ENCODE data around the gene HOXA4. TPM values are rescaled to one million over a fixed set of nuclear protein-coding genes. Genes with fewer than 3 reads are reported as not detected.

HOXA4 gene
- total RNA-seq, 4 donors from 2014 or later, result 0.14 to 7.7 (median 0.26) TPM; not detected in 1

GRCh38 chr7:27148756-27149641 is 18.4 kb upstream of the HOXA4 start:
- Histone ChIP-seq H3K27me3 (no peaks in the 10 kb centered on the region), H3K4me1 (no peaks in the 10 kb centered on the region), H3K9me3 (no peaks in the 10 kb centered on the region), H3K36me3 (no peaks in the 10 kb centered on the region), H3K4me3 (peak overlapping the region; percentile 43 to 59), H3K27ac (peak overlapping the region; percentile 96)
- intact Hi-C loops (cut with DNase I; ENCODE audit: low total_unique reads), result loop anchor here (10.0 kb wide), 1 partner anchor 54 kb away; the partner anchor contains the start of gene HOXA1
- DNase-seq, result peak in 1 of 2 donors; percentile 38
- no peak for TF ChIP-seq POLR2A (IDR thresholded peaks at IDR 0.05)
- no peak for TF ChIP-seq CTCF (IDR thresholded peaks at IDR 0.05)

GRCh38 chr7:27148031-27148755 is 17.6 kb upstream of the HOXA4 start:
- TF ChIP-seq CTCF (IDR thresholded peaks at IDR 0.05) (no peak), POLR2A (IDR thresholded peaks at IDR 0.05) (no peak)
- Histone ChIP-seq H3K9me3 (no peaks in the 10 kb centered on the region), H3K27ac (peak overlapping the region; percentile 96), H3K36me3 (no peaks in the 10 kb centered on the region), H3K27me3 (no peaks in the 10 kb centered on the region), H3K4me1 (no peaks in the 10 kb centered on the region), H3K4me3 (peak overlapping the region; percentile 43 to 59)
- intact Hi-C loops (cut with DNase I; ENCODE audit: low total_unique reads), result loop anchor here (10.0 kb wide), 1 partner anchor 53 kb away; the partner anchor contains the start of gene HOXA1
- DNase-seq, result peak; percentile 31 to 37

GRCh38 chr7:27147199-27148030 is 16.9 kb upstream of the HOXA4 start, which contains the start of gene HOXA6:
Gene HOXA6, minus strand, starts transcription at chr7:27147774. Its CDS starts 25 bp downstream, at chr7:27147749.
- Histone ChIP-seq H3K9me3 (no peaks in the 10 kb centered on the region), H3K27ac (peak within 1 kb of the TSS; percentile 96), H3K4me3 (peak within 1 kb of the TSS; percentile 43 to 59), H3K36me3 (no peaks in the 10 kb centered on the region), H3K4me1 (no peaks in the 10 kb centered on the region), H3K27me3 (no peaks in the 10 kb centered on the region)
- DNase-seq, result peak; percentile 57
- intact Hi-C loops (cut with DNase I; ENCODE audit: low total_unique reads), result loop anchor here (10.0 kb wide), 1 partner anchor 53 kb away; the partner anchor contains the start of gene HOXA1
- TF ChIP-seq POLR2A (IDR thresholded peaks at IDR 0.05) (no peak), CTCF (IDR thresholded peaks at IDR 0.05) (no peak)

- Histone ChIP-seq H3K36me3 (no peaks in the 10 kb centered on the region), H3K27ac (peak overlapping the region; percentile 96), H3K4me1 (no peaks in the 10 kb centered on the region), H3K27me3 (no peaks in the 10 kb centered on the region), H3K4me3 (peak overlapping the region in 1 of 2 donors; percentile 59), H3K9me3 (no peaks in the 10 kb centered on the region)
- intact Hi-C loops (cut with DNase I; ENCODE audit: low total_unique reads), result loop anchor here (10.0 kb wide), 1 partner anchor 52 kb away; the partner anchor contains the start of gene HOXA1
- TF ChIP-seq POLR2A (IDR thresholded peaks at IDR 0.05), result no peak
- no peak for DNase-seq
Measured at GRCh38 chr7:27146491-27147198, 16.1 kb upstream of the HOXA4 start.
